ENCODE data around the gene DOCK2. TPM values are rescaled to one million over a fixed set of nuclear protein-coding genes. Genes with fewer than 3 reads are reported as not detected.

The DOCK2 gene
- total RNA-seq, 2 experiments from 2014 or later = 266 to 275 TPM

DNA sequence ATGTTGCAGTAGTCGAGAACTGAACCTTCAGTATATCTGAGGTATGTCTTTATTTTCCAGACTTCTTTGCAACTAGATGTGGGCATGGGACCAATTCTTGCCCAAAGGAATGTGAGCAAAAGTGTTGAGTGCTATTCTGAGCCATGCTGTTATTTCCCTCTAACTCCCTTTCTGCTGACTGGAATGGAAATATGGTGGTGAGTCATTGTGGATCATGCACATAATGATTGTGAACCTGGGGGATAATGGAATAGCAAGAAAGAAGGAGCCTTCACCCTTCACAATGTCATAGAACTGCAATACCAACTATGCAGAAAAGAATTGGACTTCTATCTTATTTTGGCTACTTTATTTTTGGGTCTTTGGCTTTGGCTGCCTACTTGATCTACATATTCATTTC, 10.3 kb upstream of the DOCK2 start:
- no peak for ATAC-seq (ENCODE audit: low read depth)
- H3K36me3 Mint-ChIP-seq = peaks cover 3% of the 10 kb centered on the region
- POLR2A ChIA-PET = no interaction called here

DNA sequence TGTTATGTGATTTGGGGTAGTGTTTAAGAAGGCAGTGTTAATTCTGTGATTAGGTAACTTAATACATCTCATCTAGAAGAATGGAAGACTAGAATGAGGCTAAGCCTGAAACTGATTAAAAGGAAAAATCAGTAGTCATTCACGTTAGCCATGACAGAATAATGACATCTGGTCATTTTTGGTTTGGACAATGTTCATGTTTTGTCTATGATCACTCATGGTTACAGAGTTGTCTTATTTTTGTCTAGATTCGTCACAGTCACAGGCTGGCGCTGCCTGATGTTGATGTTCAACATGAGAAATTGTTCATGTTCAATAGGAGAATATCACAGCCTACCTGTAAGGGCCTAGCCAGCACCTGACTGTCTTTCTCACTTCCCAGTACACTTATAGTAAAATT, 9.5 kb upstream of the DOCK2 start:
- Mint-ChIP-seq H3K9me3 (peaks cover 13% of the 10 kb centered on the region), H3K27me3 (peaks cover 25% of the 10 kb centered on the region), H3K4me1 (peaks cover 7% of the 10 kb centered on the region), H3K4me3 (no peak overlapping the region), H3K27ac (no peak overlapping the region), H3K36me3 (peaks cover 9% of the 10 kb centered on the region)
- no peak for ATAC-seq (ENCODE audit: low read depth)
- DNase-seq = no peak
- POLR2A ChIA-PET = interaction anchor here (0.7 kb wide), 1 partner anchor 9 kb away, joined by 3 read pairs; no protein-coding TSS in a partner anchor

More for the DNA sequence above, 10.3 kb upstream of the DOCK2 start:
- Mint-ChIP-seq H3K4me3 (no peak overlapping the region), H3K27ac (no peak overlapping the region), H3K9me3 (peaks cover 8% of the 10 kb centered on the region), H3K4me1 (peaks cover 7% of the 10 kb centered on the region), H3K27me3 (peaks cover 18% of the 10 kb centered on the region)
- no peak for DNase-seq

DNA sequence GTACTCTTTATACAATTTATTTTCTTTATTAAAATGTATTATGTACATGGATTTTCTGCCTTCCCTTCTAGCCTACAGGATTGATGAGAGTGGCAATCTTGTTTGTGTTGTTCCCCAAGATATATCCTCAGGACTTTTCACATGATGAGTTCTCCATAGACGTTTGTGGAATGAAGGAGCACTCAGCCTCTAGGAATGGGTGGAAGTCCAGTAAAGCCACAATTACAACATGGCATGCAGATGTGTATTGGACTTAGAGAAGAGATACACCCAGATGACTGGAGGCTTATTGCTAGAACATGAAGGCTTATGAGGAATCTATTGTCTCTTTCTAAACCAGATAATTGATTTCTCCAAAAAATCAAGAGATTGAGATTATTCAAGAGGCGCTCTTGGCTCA, 8.2 kb upstream of the DOCK2 start:
- no peak for DNase-seq
- Mint-ChIP-seq H3K27me3 (peaks cover 19% of the 10 kb centered on the region), H3K4me3 (no peak overlapping the region), H3K9me3 (peaks cover 13% of the 10 kb centered on the region), H3K27ac (no peak overlapping the region), H3K4me1 (peaks cover 7% of the 10 kb centered on the region), H3K36me3 (peaks cover 9% of the 10 kb centered on the region)
- POLR2A ChIA-PET = no interaction called here
- no peak for ATAC-seq (ENCODE audit: low read depth)

DNA sequence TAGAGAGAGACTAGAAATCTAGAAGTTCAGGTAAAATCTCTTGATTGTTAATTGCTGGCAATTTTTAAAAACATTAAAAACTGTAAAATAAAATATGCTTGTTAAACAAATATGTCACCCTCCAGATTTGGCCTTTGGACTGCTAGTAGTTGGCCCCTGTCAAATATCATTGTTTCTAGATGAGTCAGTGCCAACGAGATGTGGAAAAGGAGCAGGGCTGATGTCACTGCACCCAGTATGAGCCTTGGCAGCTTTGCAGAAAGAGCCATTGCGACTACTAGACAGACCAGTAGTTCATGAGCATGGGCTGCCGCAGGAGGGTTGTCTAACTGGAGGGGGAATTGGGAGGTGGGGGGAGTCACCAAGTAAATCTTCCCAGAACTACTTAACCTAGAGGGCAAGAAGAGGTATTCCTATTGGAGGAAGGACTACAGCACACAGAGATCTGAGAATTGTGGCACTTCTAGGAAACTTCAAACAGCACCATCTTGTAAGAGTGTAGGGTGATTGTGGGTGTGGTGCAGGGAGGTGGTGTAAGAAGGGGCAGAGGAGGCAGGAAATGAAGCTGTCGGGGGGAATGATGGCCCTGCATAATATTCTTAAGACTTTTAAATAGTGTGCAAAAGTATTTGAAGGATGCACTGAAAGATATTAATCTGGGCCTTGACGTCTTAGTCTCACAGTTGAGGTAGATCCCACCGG, 7.1 kb upstream of the DOCK2 start:
- H3K4me3 Mint-ChIP-seq = peak overlapping the region; percentile 14
- POLR2A ChIA-PET = no interaction called here
- peak; percentile 75 for ATAC-seq (ENCODE audit: low read depth)

DNA sequence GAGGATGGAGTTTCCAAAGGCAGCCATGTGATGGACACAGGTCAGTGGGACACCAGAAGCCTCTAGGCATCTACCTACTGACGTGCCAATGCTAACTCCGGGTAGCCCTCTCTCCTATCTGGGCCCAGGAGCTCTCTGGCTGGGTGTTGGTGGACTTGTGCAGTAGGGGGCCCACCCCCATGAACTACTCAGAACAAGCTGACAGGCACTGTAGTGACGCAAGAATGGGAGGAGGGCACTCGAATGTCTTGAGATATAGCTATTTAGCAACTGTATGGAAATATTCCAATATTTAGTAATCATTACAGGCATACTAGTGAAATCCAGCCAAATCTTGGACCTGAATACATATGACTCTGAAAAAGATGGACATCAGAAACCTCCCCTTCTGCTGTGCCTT, 5.7 kb upstream of the DOCK2 start:
- Mint-ChIP-seq H3K4me1 (peaks cover 7% of the 10 kb centered on the region), H3K27me3 (peaks cover 12% of the 10 kb centered on the region), H3K36me3 (peaks cover 8% of the 10 kb centered on the region), H3K9me3 (peaks cover 12% of the 10 kb centered on the region), H3K27ac (no peak overlapping the region), H3K4me3 (no peak overlapping the region)
- DNase-seq (no peak), ATAC-seq (ENCODE audit: low read depth) (no peak)
- POLR2A ChIA-PET = no interaction called here

More for the DNA sequence above, 7.1 kb upstream of the DOCK2 start:
- DNase-seq = no peak
- peaks cover 14% of the 10 kb centered on the region for H3K9me3 Mint-ChIP-seq
- no peak overlapping the region for H3K27ac Mint-ChIP-seq
- H3K36me3 Mint-ChIP-seq = peaks cover 10% of the 10 kb centered on the region
- peaks cover 7% of the 10 kb centered on the region for H3K4me1 Mint-ChIP-seq
- peaks cover 18% of the 10 kb centered on the region for H3K27me3 Mint-ChIP-seq

DNA sequence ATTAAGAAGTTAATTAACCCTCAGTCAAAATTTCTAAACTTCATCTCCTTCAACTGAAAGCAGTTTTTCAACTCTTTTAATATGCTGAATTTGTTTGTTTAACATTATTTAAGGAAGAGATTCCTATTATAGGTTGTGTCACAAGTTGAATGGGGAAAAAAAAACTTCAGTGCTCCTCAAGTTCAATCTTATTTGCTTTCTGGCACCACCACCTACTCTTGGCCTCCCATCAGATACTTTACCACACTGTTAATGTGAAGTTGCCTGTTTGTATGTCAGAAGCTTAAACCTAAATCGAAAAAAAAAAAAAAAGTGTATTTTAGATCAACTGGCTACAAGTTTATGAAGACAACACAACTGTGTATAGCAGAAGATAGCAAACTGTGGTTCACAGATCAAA, 4.1 kb upstream of the DOCK2 start:
- H3K36me3 Mint-ChIP-seq = peaks cover 10% of the 10 kb centered on the region
- POLR2A ChIA-PET = no interaction called here
- DNase-seq (no peak), ATAC-seq (ENCODE audit: low read depth) (no peak)
- peaks cover 9% of the 10 kb centered on the region for H3K9me3 Mint-ChIP-seq
- H3K27ac Mint-ChIP-seq = no peak overlapping the region
- H3K27me3 Mint-ChIP-seq = peaks cover 12% of the 10 kb centered on the region
- peaks cover 11% of the 10 kb centered on the region for H3K4me1 Mint-ChIP-seq
- H3K4me3 Mint-ChIP-seq = no peak overlapping the region

DNA sequence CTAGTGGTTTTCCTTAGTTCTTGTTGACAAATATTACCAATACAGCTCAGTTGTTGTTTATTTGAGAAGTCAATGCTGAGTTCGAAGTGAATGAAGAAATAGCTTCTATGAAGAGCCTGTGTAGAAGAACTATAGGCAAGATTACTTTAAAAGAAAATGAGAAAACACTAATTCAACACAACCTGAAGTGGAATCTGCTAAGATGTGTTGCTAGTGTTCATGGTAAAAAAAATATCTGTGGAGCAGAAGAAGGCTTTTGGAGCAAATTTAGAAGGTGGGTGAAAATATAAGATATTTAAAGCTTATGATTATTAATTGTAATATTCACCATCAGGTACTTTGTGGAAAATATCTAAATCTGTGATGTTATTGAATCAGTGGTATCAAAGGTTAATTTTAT, 2.5 kb upstream of the DOCK2 start:
- POLR2A ChIA-PET = no interaction called here
- H3K9me3 Mint-ChIP-seq = peaks cover 11% of the 10 kb centered on the region
- H3K27ac Mint-ChIP-seq = no peak overlapping the region
- no peak for ATAC-seq (ENCODE audit: low read depth)
- peaks cover 24% of the 10 kb centered on the region for H3K4me1 Mint-ChIP-seq
- no peak overlapping the region for H3K4me3 Mint-ChIP-seq
- DNase-seq = no peak
- peaks cover 26% of the 10 kb centered on the region for H3K36me3 Mint-ChIP-seq
- peaks cover 12% of the 10 kb centered on the region for H3K27me3 Mint-ChIP-seq

DNA sequence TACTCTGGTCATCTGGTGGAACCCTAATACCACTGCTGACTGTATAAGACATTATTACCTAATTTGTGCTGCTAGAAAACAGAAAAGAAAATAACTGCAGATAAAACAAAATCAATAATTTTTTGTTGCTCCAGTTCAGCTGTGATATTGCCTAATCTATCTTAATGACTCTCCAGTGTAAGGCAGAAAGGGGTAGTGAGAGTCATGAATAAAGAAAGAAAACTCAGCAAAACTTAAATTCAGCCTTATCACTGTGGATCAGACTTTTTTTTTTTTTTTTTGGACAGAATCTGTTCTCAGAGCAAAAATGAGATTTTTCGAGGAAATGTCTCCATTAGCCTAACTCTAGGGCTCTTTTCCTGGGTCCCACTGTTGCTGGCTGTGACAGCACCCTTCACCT, 1.1 kb upstream of the DOCK2 start:
- ATAC-seq (ENCODE audit: low read depth) (no peak), DNase-seq (no peak)
- POLR2A ChIA-PET = interaction anchor here (1.2 to 3.4 kb wide), 3 partner anchors 8 to 52 kb away, joined by 3 to 39 read pairs (median 39); partner anchors contain the start of gene SPDL1
- Mint-ChIP-seq H3K27me3 (peaks cover 12% of the 10 kb centered on the region), H3K4me1 (peaks cover 26% of the 10 kb centered on the region), H3K27ac (peak overlapping the region; percentile 73), H3K4me3 (peak overlapping the region; percentile 49), H3K9me3 (peaks cover 11% of the 10 kb centered on the region), H3K36me3 (peaks cover 37% of the 10 kb centered on the region)

DNA sequence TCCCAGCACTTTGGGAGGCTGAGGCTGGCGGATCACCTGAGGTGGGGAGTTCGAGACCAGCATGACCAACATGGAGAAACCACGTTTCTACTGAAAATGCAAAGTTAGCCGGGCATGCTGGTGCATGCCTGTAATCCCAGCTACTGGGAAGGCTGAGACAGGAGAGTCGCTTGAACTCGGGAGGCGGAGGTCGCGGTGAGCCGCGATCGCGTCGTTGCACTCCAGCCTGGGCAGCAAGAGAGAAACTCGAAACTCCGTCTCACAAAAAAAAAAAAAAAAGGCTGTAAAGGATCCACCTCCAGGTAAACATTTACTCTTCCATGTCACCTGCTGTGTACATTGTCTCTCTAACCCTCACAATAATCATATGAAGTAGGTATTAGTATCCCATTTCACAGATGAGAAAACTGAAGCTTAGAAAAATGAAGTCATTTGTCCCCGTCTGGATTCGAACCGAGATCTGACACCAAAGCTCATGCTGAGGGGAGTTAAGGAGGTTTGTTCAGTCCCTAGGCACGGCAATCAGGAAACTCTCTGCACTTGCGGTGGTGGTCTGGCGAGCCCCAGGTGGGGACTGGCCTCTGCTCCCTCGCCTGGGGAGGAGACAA, 494 bp upstream of the DOCK2 start:
- Mint-ChIP-seq H3K4me3 (peak overlapping the region; percentile 96), H3K9me3 (peaks cover 11% of the 10 kb centered on the region), H3K4me1 (peaks cover 31% of the 10 kb centered on the region), H3K27me3 (peaks cover 11% of the 10 kb centered on the region), H3K36me3 (peaks cover 42% of the 10 kb centered on the region), H3K27ac (peak overlapping the region; percentile 98)
- DNase-seq (no peak), ATAC-seq (ENCODE audit: low read depth) (no peak)
- POLR2A ChIA-PET = interaction anchor here (1.0 to 3.4 kb wide), 6 partner anchors 9 to 53 kb away, joined by 3 to 39 read pairs (median 4); partner anchors contain the start of gene SPDL1

DNA sequence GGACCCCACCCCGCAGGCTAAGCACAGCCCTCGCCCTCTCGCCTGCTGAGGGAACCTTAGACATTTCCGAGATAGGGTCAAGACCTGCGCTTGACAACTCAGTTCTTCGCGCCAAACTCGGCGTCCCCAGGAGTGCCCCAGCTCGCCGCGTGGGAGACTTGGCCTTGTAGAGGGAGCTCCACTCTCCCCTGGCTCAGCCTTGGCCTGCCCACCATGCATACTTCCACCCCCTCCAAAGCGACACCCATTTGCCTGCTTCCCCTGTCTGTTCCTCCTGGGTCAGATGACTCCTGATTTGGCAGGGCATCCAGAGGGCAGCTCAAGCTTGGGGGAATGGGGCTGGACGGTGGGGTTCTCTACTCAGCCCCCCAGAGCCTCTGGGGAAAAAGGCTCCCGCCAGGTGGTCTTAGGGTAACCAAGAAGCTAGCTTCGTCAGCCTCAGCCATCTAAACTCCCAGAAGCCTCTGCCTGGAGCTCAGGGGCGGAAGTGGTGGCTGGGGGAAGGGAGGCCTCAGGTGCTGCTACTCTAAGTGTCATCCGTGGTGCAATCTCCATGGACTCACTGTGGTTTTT, 560 bp downstream of the DOCK2 start:
- DNase-seq (peak; percentile 83), ATAC-seq (ENCODE audit: low read depth) (peak; percentile 71)
- peaks cover 5% of the 10 kb centered on the region for H3K9me3 Mint-ChIP-seq
- POLR2A ChIA-PET = interaction anchor here (0.5 to 3.4 kb wide), 9 partner anchors 12 to 647 kb away, joined by 3 to 39 read pairs (median 3); partner anchors contain the start of gene SPDL1
- peak overlapping the region; percentile 96 for H3K4me3 Mint-ChIP-seq
- peaks cover 2% of the 10 kb centered on the region for H3K27me3 Mint-ChIP-seq
- H3K27ac Mint-ChIP-seq = peak overlapping the region; percentile 98
- H3K4me1 Mint-ChIP-seq = peaks cover 35% of the 10 kb centered on the region
- H3K36me3 Mint-ChIP-seq = peaks cover 38% of the 10 kb centered on the region

DNA sequence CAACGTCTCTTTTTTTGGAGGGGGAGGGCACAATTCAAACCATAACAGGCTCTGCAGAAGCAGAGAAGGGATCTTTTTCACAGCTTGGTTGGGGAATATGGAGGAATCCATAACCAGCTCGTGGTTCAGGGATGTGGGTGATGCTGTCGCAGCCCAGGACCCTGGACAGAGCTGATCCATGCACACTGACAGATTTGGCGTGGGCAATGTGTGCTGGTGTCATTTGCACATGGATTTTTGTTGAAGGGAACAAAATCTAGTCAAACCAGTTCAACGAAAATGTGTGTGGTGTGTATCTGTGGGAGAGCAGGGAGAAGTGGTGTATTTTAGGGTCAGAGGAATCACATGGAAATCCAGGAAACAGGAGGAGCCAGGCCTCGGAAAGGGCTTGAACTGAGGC, 4.2 kb downstream of the DOCK2 start:
- H3K27me3 Mint-ChIP-seq = no peaks in the 10 kb centered on the region
- ATAC-seq (ENCODE audit: low read depth) = no peak
- peaks cover 2% of the 10 kb centered on the region for H3K9me3 Mint-ChIP-seq
- H3K27ac Mint-ChIP-seq = no peak overlapping the region
- peaks cover 59% of the 10 kb centered on the region for H3K4me1 Mint-ChIP-seq
- peaks cover 59% of the 10 kb centered on the region for H3K36me3 Mint-ChIP-seq
- peak overlapping the region; percentile 1 for H3K4me3 Mint-ChIP-seq
- DNase-seq = no peak
- POLR2A ChIA-PET = interaction anchor here (1.5 kb wide), 1 partner anchor 58 kb away, joined by 3 read pairs; the partner anchor contains the start of gene SPDL1

DNA sequence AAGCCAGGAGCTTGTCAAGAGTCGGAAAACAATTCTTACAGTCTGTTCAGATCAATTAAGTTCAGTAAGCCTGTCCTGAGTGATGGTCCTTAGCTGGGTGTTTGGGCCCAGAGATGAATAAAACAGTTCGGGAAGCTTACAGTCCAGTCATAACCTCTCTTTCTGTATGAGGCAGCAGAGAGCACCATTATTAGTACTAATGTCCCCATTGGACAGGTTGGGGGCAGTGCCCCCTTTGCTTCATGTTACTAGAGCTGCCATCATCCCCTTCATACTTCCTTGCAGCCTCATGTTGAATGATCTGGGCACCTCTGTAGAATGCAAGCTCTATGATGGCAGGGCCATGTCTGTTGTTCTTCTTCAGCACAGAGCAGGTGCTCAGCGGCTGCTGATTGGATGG, 9.8 kb downstream of the DOCK2 start:
- Mint-ChIP-seq H3K27ac (peak overlapping the region; percentile 87), H3K36me3 (peaks cover 52% of the 10 kb centered on the region), H3K4me3 (peak overlapping the region; percentile 43), H3K9me3 (no peaks in the 10 kb centered on the region), H3K4me1 (peaks cover 84% of the 10 kb centered on the region), H3K27me3 (no peaks in the 10 kb centered on the region)
- DNase-seq (no peak), ATAC-seq (ENCODE audit: low read depth) (no peak)
- POLR2A ChIA-PET = interaction anchor here (7.3 kb wide), 1 partner anchor 10 kb away, joined by 39 read pairs; the partner anchor contains the start of gene DOCK2

DNA sequence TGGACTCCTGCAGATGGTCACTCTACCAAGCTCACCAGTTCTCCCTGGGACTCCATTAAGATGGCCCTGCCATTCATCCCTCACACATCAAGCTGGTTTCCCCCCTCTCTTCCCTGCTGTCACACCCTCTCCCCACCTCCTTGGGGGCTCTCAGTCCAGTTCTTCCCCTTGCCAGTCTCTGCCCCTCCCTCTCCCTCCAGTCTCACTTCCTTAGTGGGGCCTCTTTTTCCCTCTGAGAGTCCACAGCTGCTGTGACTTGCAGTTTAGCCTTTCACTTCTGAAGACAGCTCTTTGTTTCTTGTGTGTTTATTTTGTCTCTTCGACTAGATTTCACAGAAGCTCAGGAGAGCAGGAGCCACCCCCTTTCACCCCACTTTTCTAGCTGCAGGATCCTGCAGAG, 10.5 kb downstream of the DOCK2 start:
- peak overlapping the region; percentile 54 for H3K4me3 Mint-ChIP-seq
- peak overlapping the region; percentile 80 for H3K27ac Mint-ChIP-seq
- DNase-seq (no peak), ATAC-seq (ENCODE audit: low read depth) (no peak)
- H3K9me3 Mint-ChIP-seq = no peaks in the 10 kb centered on the region
- H3K36me3 Mint-ChIP-seq = peaks cover 53% of the 10 kb centered on the region
- H3K27me3 Mint-ChIP-seq = no peaks in the 10 kb centered on the region
- peaks cover 86% of the 10 kb centered on the region for H3K4me1 Mint-ChIP-seq
- POLR2A ChIA-PET = interaction anchor here (7.3 kb wide), 1 partner anchor 11 kb away, joined by 39 read pairs; the partner anchor contains the start of gene DOCK2

Measured in activated naive CD8-positive, alpha-beta T cell treated with anti-CD3 and anti-CD28 coated beads, Interleukin-2, amount 10 ng/mL, durations not matched to agents 7 days and 5 days (primary cell).